GM12875 (cell line): ENCODE data around the gene CMTM2.
"Not testable (repeated sequence)": the region's sequence is repeated elsewhere in the genome, so short reads cannot be mapped to it uniquely, and the experiment has no call there.

Experiments
- H3K4me3 ChIP-seq: one replicate; pipeline ENCODE4 v1.5.1; 2011; ENCODE audit warnings: low read depth, low read length, control low read depth
- CTCF ChIP-seq: IDR thresholded peaks from 2 replicates; pipeline ENCODE4 v1.5.1; 2011; ENCODE audit warnings: low read depth, mild to moderate bottlenecking, control low read depth, inconsistent platforms, low read length, moderate library complexity, borderline replicate concordance; ENCODE audit not compliant: insufficient read depth

CMTM2 gene

GRCh38 chr16:66563574-66564334 is 15.5 kb upstream of the CMTM2 start:
- no peak for TF ChIP-seq CTCF
- no peak overlapping the region for H3K4me3 ChIP-seq

DNA sequence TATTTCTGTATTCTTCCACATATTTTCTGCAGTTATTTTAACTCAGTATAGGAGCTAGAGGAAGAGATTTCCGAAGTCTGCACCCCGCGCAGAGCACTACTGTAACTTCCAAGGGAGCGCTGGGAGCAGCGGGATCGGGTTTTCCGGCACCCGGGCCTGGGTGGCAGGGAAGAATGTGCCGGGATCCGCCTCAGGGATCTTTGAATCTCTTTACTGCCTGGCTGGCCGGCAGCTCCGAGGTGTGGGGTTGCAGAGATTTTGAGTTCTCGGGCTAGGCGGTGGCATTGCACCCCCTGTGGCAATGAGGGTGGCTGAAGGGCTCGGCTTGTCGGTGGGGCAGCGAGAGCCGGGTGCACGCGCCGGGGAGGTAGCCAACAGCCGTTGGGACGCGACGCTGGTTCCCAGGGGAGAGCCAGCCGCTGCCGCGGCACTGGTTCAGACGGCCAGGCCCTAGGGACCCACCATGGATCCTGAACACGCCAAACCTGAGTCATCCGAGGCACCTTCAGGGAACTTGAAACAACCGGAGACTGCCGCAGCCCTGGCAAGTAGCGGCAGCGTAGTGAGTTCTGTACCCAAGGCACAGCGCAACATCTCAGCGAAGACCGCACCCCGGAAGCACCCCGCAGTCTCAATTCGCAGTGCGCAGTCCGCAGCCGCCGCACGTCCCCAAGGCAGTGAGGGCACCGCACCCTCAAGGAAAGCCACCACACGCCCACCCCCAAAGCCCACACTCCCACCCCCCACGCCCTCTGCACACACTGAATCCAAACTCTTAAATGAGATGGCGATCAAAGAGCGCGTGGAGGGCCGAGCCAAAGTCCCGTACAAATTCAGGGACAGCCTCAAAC is 13.0 kb upstream of the CMTM2 start, which contains the start of gene CMTM1:
CMTM1 (plus strand) TSS at position 389 of the 851 bp plus-strand sequence; CDS start at position 464, 75 bp downstream.
- no peak for TF ChIP-seq CTCF
- no peak within 1 kb of the TSS for H3K4me3 ChIP-seq

GRCh38 chr16:66567270-66567669 is 12.0 kb upstream of the CMTM2 start:
- H3K4me3 ChIP-seq, result not testable (repeated sequence)

GRCh38 chr16:66568355-66568754 is 10.9 kb upstream of the CMTM2 start:
- no peak overlapping the region for H3K4me3 ChIP-seq
- no peak for TF ChIP-seq CTCF

DNA sequence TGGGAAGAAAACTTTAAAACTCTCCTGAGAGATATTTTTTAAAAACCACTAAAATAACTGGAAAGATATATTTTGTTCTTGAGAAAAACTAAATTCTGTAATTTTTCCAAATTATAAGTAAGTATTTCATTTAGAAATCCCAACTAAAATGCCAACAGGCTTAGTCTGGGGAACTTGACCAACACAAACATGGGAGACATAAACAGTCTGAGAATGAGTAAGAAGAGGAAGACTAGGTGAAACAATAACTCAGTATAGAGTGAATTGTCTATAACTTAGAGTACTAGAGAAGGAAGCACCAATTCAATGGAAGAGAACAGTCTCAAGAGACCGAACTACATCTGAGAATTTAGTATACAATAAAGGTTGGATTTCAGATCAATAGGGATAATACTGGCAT is 10.1 kb upstream of the CMTM2 start:
- TF ChIP-seq CTCF, result no peak
- no peak overlapping the region for H3K4me3 ChIP-seq

- TF ChIP-seq CTCF, result no peak
- no peak overlapping the region for H3K4me3 ChIP-seq
These were observed 9.3 kb upstream of the CMTM2 start for GRCh38 chr16:66569827-66570405.

DNA sequence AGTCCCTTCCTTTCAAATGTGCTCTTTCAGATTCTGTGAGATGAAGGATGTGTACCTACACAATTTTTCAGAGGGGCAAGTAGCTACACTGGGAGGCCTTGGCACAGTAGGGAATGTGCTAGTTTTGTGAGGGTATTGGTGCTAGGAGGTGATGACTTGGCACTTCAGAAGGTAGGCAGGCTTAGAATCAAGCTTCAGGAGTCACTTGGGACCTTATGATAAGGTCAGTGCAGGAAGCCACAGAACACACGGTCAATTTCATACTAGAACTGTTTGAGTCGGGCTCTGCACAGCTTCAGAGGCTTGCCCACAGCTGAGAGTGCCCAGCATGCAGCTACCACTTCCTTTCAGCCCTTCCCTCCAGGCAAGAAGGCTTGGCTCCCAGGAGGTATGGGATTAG is 6.9 kb upstream of the CMTM2 start:
- no peak overlapping the region for H3K4me3 ChIP-seq
- TF ChIP-seq CTCF, result no peak
